SK-N-SH (cell line): ENCODE data around the gene HECTD3. TPM values are rescaled to one million over a fixed set of nuclear protein-coding genes. Genes with fewer than 3 reads are reported as not detected.

Experiments
- CTCF ChIA-PET: fragments of 300-600, 350-600 bp; formaldehyde crosslinking; extraction: SDS; loops from one replicate; lab custom pipeline; 2021; lab: Yijun Ruan, JAX
- POLR2A ChIA-PET: fragments of 350-600 bp; sonication (Branson Sonifier 250); formaldehyde crosslinking; extraction: SDS; loops from one replicate; lab custom pipeline; 2020; ENCODE audit warnings: antibody characterized with exemption, inconsistent platforms; lab: Yijun Ruan, JAX
- DNase-seq: peaks from one replicate; pipeline ENCODE4 v3.0.0; 2012
- H2AFZ ChIP-seq: fragments of 200-600 bp; sonication (generic); 2 replicates; pipeline ENCODE4 v1.8.1; 2016; ENCODE audit warnings: antibody characterized with exemption, mild to moderate bottlenecking, low read depth
- H3F3A ChIP-seq: fragments of 200-600 bp; sonication (generic); replicated peaks from 2 replicates; pipeline ENCODE3; 2016; ENCODE audit warnings: antibody characterized with exemption, mild to moderate bottlenecking; ENCODE audit not compliant: insufficient read depth
- H3K27ac ChIP-seq, 2 experiments: fragments of 200-500 bp in 1 of 2; fragments of 200-600 bp in 1 of 2; sonication (Bioruptor generic) in 1 of 2; sonication (generic), shearing (Covaris generic) in 1 of 2; 2 replicates each; pipeline versions ENCODE4 v1.5.1 to v1.6.1; 2014 to 2016; ENCODE audit warnings: low read depth in 2 of 2, inconsistent platforms in 1 of 2, low read length in 1 of 2, mild to moderate bottlenecking in 1 of 2, mixed read lengths in 1 of 2
- H3K27me3 ChIP-seq: fragments of 200-600 bp; sonication (generic), shearing (Covaris generic); 2 replicates; pipeline ENCODE4 v1.6.1; 2016; ENCODE audit warnings: mixed run types; ENCODE audit not compliant: insufficient read depth
- H3K36me3 ChIP-seq, 2 experiments: fragments of 200-500 bp in 1 of 2; fragments of 200-600 bp in 1 of 2; sonication (Bioruptor generic) in 1 of 2; sonication (generic) in 1 of 2; replicated peaks in 1 of 2; 2 replicates each; pipeline versions ENCODE3 to v1.5.1; 2014 to 2016; ENCODE audit warnings: low read length in 1 of 2, mild to moderate bottlenecking in 1 of 2; ENCODE audit not compliant: insufficient read depth in 2 of 2, control insufficient read depth in 1 of 2
- H3K4me1 ChIP-seq, 2 experiments: fragments of 200-500 bp in 1 of 2; fragments of 200-600 bp in 1 of 2; sonication (Bioruptor generic) in 1 of 2; sonication (generic), shearing (Covaris generic) in 1 of 2; 2 replicates each; pipeline versions ENCODE4 v1.5.1 to v1.6.1; 2014 to 2016; ENCODE audit warnings: low read depth in 1 of 2, low read length in 1 of 2, mixed run types in 1 of 2; ENCODE audit not compliant: insufficient read depth in 2 of 2, control insufficient read depth in 1 of 2
- H3K4me2 ChIP-seq: fragments of 200-600 bp; sonication (generic), shearing (Covaris generic); 2 replicates; pipeline ENCODE4 v1.6.1; 2017; ENCODE audit warnings: mixed run types
- H3K4me3 ChIP-seq, 2 experiments: fragments of 200-500 bp in 1 of 2; fragments of 200-600 bp in 1 of 2; sonication (Bioruptor generic) in 1 of 2; sonication (generic), shearing (Covaris generic) in 1 of 2; 2 replicates each; pipeline versions ENCODE4 v1.5.1 to v1.8.1; 2014 to 2016; ENCODE audit warnings: low read depth in 2 of 2, inconsistent platforms in 1 of 2, low read length in 1 of 2, mild to moderate bottlenecking in 1 of 2, mixed read lengths in 1 of 2, moderate library complexity in 1 of 2
- H3K79me2 ChIP-seq: fragments of 200-600 bp; sonication (generic); 2 replicates; pipeline ENCODE4 v1.8.1; 2017; ENCODE audit warnings: mild to moderate bottlenecking; ENCODE audit not compliant: insufficient read depth
- H3K9ac ChIP-seq: fragments of 200-600 bp; sonication (generic); 2 replicates; pipeline ENCODE4 v1.6.1; 2017; ENCODE audit warnings: mixed run types
- H3K9me2 ChIP-seq: fragments of 200-600 bp; sonication (generic); 2 replicates; pipeline ENCODE4 v1.6.1; 2017; ENCODE audit warnings: mixed run types
- H3K9me3 ChIP-seq: fragments of 200-600 bp; sonication (generic); 2 replicates; pipeline ENCODE4 v1.6.1; 2017; ENCODE audit warnings: mixed run types, mild to moderate bottlenecking, moderate library complexity
- H4K20me1 ChIP-seq: fragments of 200-600 bp; sonication (generic); 2 replicates; pipeline ENCODE4 v1.6.1; 2017; ENCODE audit warnings: mild to moderate bottlenecking, mixed run types; ENCODE audit not compliant: insufficient read depth
- FOSL2 ChIP-seq: IDR thresholded peaks from 2 replicates; pipeline ENCODE4 v1.4.0; 2012; ENCODE audit warnings: low read depth, mild to moderate bottlenecking, moderate library complexity, borderline replicate concordance
- FOXJ3 ChIP-seq: sonication (generic); formaldehyde crosslinking; IDR thresholded peaks from 2 replicates; pipeline ENCODE4 v1.5.1; 2020; ENCODE audit warnings: mild to moderate bottlenecking, missing genetic modification reagents
- FOXM1 ChIP-seq: IDR thresholded peaks from 2 replicates; pipeline ENCODE4 v1.4.0; 2012; ENCODE audit warnings: low read depth, mild to moderate bottlenecking
- GABPA ChIP-seq: IDR thresholded peaks from 2 replicates; pipeline ENCODE4 v1.4.0; 2012; ENCODE audit warnings: low read depth, mild to moderate bottlenecking
- GATA2 ChIP-seq: sonication (generic); formaldehyde crosslinking; IDR thresholded peaks from 2 replicates; pipeline ENCODE4 v1.5.0; 2020; ENCODE audit warnings: mild to moderate bottlenecking, missing genetic modification reagents
- JUND ChIP-seq: IDR thresholded peaks from 2 replicates; pipeline ENCODE4 v1.4.0; 2012
- NFIC ChIP-seq: IDR thresholded peaks from 2 replicates; pipeline ENCODE4 v1.4.0; 2012; ENCODE audit warnings: borderline replicate concordance
- NRF1 ChIP-seq: IDR thresholded peaks from 2 replicates; pipeline ENCODE4 v1.6.1; 2012; ENCODE audit warnings: low read depth, mild to moderate bottlenecking, low read length
- POLR2AphosphoS5 ChIP-seq: IDR thresholded peaks from 2 replicates; pipeline ENCODE4 v1.6.1; 2012; ENCODE audit warnings: low read depth, low read length
- RCOR1 ChIP-seq: fragments of 150-350 bp; IDR thresholded peaks from 2 replicates; pipeline ENCODE4 v1.6.1; 2017; ENCODE audit warnings: antibody characterized with exemption, low read length
- SIN3A ChIP-seq: IDR thresholded peaks from 2 replicates; pipeline ENCODE4 v1.6.1; 2012; ENCODE audit warnings: low read depth, mild to moderate bottlenecking, low read length, moderate library complexity, borderline replicate concordance
- TAF1 ChIP-seq: IDR thresholded peaks from 2 replicates; pipeline ENCODE4 v1.6.1; 2012; ENCODE audit warnings: low read depth, mild to moderate bottlenecking, low read length, moderate library complexity, borderline replicate concordance
- TEAD4 ChIP-seq: IDR thresholded peaks from 2 replicates; pipeline ENCODE4 v1.4.0; 2012; ENCODE audit warnings: mild to moderate bottlenecking, borderline replicate concordance; ENCODE audit not compliant: insufficient read depth
- YY1 ChIP-seq: IDR thresholded peaks from 2 replicates; pipeline ENCODE4 v1.4.0; 2012; ENCODE audit warnings: low read depth, mild to moderate bottlenecking
- WGBS: methylation state at CpG from one replicate; pipeline ENCODE4 v1.1.6; 2017; ENCODE audit warnings: low lambda C conversion rate; 5-methylcytosine and 5-hydroxymethylcytosine counted together
- polyA plus RNA-seq, 3 experiments: library from polyadenylated mRNA; depleted of rRNA; stranded (reverse); fragments of >200 nt; gene quantifications; 2 replicates each; pipeline ENCODE4 v1.2.3, GENCODE V29; 2012
- TF ChIP-seq, protein P1 (sequence below): fragments of 150-350 bp; IDR thresholded peaks from 2 replicates; pipeline ENCODE4 v1.6.1; 2017; ENCODE audit warnings: antibody characterized with exemption, low read length, low read depth, borderline replicate concordance
- TF ChIP-seq, protein P2 (sequence below): fragments of 150-350 bp; IDR thresholded peaks from 2 replicates; pipeline ENCODE4 v1.6.1; 2016; ENCODE audit warnings: mild to moderate bottlenecking, low read depth, low read length
- TF ChIP-seq, protein P3 (sequence below): IDR thresholded peaks from 2 replicates; pipeline ENCODE4 v1.4.0; 2012; ENCODE audit warnings: low read depth
- TF ChIP-seq, protein P4 (sequence below): IDR thresholded peaks from 2 replicates; pipeline ENCODE4; 2012

Gene HECTD3
- polyA plus RNA-seq, 1 of the 3 experiments (the other 2 are of a cell fraction): 39.3 TPM

DNA sequence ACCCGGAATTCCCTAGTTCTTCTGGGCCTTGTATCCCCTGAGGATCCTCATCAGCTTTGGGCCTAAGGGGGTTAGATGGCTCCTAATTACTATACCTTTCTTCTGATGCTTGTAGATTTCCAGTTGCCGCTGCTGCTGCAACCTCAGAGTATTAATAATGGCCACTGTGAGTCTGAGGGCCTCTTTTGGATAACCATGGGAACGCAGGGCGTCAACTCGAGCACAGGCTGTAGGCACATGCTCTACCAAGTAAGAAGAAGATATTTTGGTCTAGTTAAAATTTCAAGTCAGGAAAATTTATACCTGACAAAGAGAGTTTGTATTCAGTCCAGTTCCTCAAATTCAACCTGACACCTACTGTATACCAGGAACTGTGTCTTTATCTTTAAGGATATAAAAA is 29.2 kb upstream of the HECTD3 start:
- no peak overlapping the region for H3K4me3 ChIP-seq
- no peaks in the 10 kb centered on the region for H4K20me1 ChIP-seq
- no peaks in the 10 kb centered on the region for H3K79me2 ChIP-seq
- no peaks in the 10 kb centered on the region for H3K27me3 ChIP-seq
- TF ChIP-seq NFIC (no peak), GATA2 (CRISPR knock-in tag) (no peak), FOSL2 (no peak), RCOR1 (no peak), POLR2AphosphoS5 (no peak), GABPA (no peak), NRF1 (no peak)
- TF ChIP-seq, protein P1, sequence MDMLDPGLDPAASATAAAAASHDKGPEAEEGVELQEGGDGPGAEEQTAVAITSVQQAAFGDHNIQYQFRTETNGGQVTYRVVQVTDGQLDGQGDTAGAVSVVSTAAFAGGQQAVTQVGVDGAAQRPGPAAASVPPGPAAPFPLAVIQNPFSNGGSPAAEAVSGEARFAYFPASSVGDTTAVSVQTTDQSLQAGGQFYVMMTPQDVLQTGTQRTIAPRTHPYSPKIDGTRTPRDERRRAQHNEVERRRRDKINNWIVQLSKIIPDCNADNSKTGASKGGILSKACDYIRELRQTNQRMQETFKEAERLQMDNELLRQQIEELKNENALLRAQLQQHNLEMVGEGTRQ: no peak
- TF ChIP-seq, protein P2, sequence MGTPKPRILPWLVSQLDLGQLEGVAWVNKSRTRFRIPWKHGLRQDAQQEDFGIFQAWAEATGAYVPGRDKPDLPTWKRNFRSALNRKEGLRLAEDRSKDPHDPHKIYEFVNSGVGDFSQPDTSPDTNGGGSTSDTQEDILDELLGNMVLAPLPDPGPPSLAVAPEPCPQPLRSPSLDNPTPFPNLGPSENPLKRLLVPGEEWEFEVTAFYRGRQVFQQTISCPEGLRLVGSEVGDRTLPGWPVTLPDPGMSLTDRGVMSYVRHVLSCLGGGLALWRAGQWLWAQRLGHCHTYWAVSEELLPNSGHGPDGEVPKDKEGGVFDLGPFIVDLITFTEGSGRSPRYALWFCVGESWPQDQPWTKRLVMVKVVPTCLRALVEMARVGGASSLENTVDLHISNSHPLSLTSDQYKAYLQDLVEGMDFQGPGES: no peak
- TF ChIP-seq, protein P3, sequence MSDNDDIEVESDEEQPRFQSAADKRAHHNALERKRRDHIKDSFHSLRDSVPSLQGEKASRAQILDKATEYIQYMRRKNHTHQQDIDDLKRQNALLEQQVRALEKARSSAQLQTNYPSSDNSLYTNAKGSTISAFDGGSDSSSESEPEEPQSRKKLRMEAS: no peak
- 76% methylated on average over 5 of the region's 5 CpGs for WGBS
- no peak overlapping the region for H2AFZ ChIP-seq
- POLR2A ChIA-PET: no interaction called here
- no peak overlapping the region for H3K9ac ChIP-seq
- H3K9me3 ChIP-seq: no peaks in the 10 kb centered on the region
- CTCF ChIA-PET: interaction anchor here (0.8 to 2.0 kb wide), 3 partner anchors 22 to 260 kb away, joined by 4 to 8 read pairs (median 7); no protein-coding TSS in a partner anchor
- H3K4me1 ChIP-seq: no peaks in the 10 kb centered on the region
- no peak overlapping the region for H3K4me2 ChIP-seq
- no peaks in the 10 kb centered on the region for H3F3A ChIP-seq
- no peaks in the 10 kb centered on the region for H3K9me2 ChIP-seq
- H3K36me3 ChIP-seq: no peaks in the 10 kb centered on the region
- no peak for DNase-seq
- no peak overlapping the region for H3K27ac ChIP-seq

DNA sequence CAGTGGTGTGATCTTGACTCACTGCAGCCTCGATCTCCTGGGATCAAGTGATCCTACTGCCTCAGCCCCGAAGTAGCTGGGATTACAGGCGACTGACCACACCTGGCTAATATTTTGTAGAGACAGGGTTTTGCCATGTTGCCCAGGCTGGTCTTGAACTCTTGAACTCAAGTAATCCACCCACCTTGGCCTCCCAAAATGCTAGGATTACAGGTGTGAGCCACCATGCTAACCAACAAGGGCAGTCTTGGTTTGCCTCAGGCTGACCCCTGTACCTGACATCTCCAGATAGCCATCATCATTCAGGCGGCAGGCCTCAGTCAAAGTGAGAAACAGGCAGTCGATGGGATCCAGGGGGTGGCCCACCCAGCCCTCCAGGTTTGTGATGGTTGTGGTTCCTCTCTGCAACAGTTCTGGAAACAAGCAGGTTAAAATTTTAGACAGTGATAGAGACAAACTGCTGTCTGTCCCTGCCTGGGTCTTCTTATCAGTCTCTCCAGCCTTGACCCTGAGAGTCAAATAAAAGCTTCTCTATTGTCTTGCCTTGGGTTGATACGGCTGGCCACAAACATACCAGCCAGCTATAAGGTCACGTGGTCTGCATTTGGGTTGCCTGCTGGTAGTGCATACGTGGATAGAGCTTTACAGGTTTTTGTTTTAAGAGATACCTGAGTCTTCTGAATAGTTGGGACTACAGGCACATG is 27.7 kb upstream of the HECTD3 start:
- H3K4me2 ChIP-seq: no peak overlapping the region
- H2AFZ ChIP-seq: no peak overlapping the region
- no peaks in the 10 kb centered on the region for H3F3A ChIP-seq
- no peak for TF ChIP-seq FOXJ3 (CRISPR knock-in tag)
- no peak for TF ChIP-seq TAF1
- TF ChIP-seq SIN3A: no peak
- TF ChIP-seq, protein P4, sequence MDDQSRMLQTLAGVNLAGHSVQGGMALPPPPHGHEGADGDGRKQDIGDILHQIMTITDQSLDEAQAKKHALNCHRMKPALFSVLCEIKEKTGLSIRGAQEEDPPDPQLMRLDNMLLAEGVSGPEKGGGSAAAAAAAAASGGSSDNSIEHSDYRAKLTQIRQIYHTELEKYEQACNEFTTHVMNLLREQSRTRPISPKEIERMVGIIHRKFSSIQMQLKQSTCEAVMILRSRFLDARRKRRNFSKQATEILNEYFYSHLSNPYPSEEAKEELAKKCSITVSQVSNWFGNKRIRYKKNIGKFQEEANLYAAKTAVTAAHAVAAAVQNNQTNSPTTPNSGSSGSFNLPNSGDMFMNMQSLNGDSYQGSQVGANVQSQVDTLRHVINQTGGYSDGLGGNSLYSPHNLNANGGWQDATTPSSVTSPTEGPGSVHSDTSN: no peak
- TF ChIP-seq YY1: no peak
- no peak for TF ChIP-seq FOXM1
- no peak for TF ChIP-seq JUND
- TF ChIP-seq TEAD4: no peak
- TF ChIP-seq, protein P1: no peak
- H3K27ac ChIP-seq: no peak overlapping the region
- H3K9me3 ChIP-seq: no peaks in the 10 kb centered on the region
- no peaks in the 10 kb centered on the region for H3K9me2 ChIP-seq
- ChIA-PET CTCF (interaction anchor here (2.0 kb wide), 1 partner anchor 21 kb away, joined by 7 read pairs; no protein-coding TSS in a partner anchor), POLR2A (interaction anchor here (0.6 kb wide), 1 partner anchor 133 kb away, joined by 5 read pairs; no protein-coding TSS in a partner anchor)
- no peak overlapping the region for H3K9ac ChIP-seq
- H3K4me1 ChIP-seq: no peaks in the 10 kb centered on the region
- H3K27me3 ChIP-seq: no peaks in the 10 kb centered on the region
- no peaks in the 10 kb centered on the region for H3K79me2 ChIP-seq
- no peak overlapping the region for H3K4me3 ChIP-seq
- WGBS: 75% methylated on average over 5 of the region's 8 CpGs
- no peak for DNase-seq
- H3K36me3 ChIP-seq: no peaks in the 10 kb centered on the region
- no peaks in the 10 kb centered on the region for H4K20me1 ChIP-seq
